ENCODE data around the gene CCDC149.

Gene CCDC149

GRCh38 chr4:24897639-24898038, 15.2 kb downstream of the CCDC149 start:
- H3K4me3 ChIP-seq (ENCODE audit: low read depth, low read length): no peak overlapping the region
- no peak for TF ChIP-seq CTCF (IDR thresholded peaks at IDR 0.05; ENCODE audit: borderline replicate concordance, insufficient read depth, low read depth, low read length)

- no peak for TF ChIP-seq CTCF (IDR thresholded peaks at IDR 0.05; ENCODE audit: borderline replicate concordance, insufficient read depth, low read depth, low read length)
- H3K4me3 ChIP-seq (ENCODE audit: low read depth, low read length): no peak overlapping the region
These were observed 15.9 kb downstream of the CCDC149 start for GRCh38 chr4:24896977-24897376.

- H3K4me3 ChIP-seq (ENCODE audit: low read depth, low read length): no peak overlapping the region
- no peak for TF ChIP-seq CTCF (IDR thresholded peaks at IDR 0.05; ENCODE audit: borderline replicate concordance, insufficient read depth, low read depth, low read length)
These were observed 16.8 kb downstream of the CCDC149 start for GRCh38 chr4:24896056-24896455.

GRCh38 chr4:24895461-24895860, 17.4 kb downstream of the CCDC149 start:
- no peak for TF ChIP-seq CTCF (IDR thresholded peaks at IDR 0.05; ENCODE audit: borderline replicate concordance, insufficient read depth, low read depth, low read length)
- no peak overlapping the region for H3K4me3 ChIP-seq (ENCODE audit: low read depth, low read length)

GRCh38 chr4:24894846-24895245, 18.0 kb downstream of the CCDC149 start:
- H3K4me3 ChIP-seq (ENCODE audit: low read depth, low read length): no peak overlapping the region
- no peak for TF ChIP-seq CTCF (IDR thresholded peaks at IDR 0.05; ENCODE audit: borderline replicate concordance, insufficient read depth, low read depth, low read length)

GRCh38 chr4:24894243-24894642, 18.6 kb downstream of the CCDC149 start:
- no peak overlapping the region for H3K4me3 ChIP-seq (ENCODE audit: low read depth, low read length)
- no peak for TF ChIP-seq CTCF (IDR thresholded peaks at IDR 0.05; ENCODE audit: borderline replicate concordance, insufficient read depth, low read depth, low read length)

GRCh38 chr4:24892778-24893177, 20.1 kb downstream of the CCDC149 start:
- TF ChIP-seq CTCF (IDR thresholded peaks at IDR 0.05; ENCODE audit: borderline replicate concordance, insufficient read depth, low read depth, low read length): no peak

More at GRCh38 chr4:24892778-24893177, 20.1 kb downstream of the CCDC149 start:
- no peak overlapping the region for H3K4me3 ChIP-seq (ENCODE audit: low read depth, low read length)
